Thyroid gland (tissue), 4 donors: ENCODE data around the gene PURB. TPM values are rescaled to one million over a fixed set of nuclear protein-coding genes. Genes with fewer than 3 reads are reported as not detected.
A peak's percentile ranks its signal among the peaks of the same experiment; 100 is the strongest.
"Not testable (repeated sequence)": the region's sequence is repeated elsewhere in the genome, so short reads cannot be mapped to it uniquely, and the experiment has no call there.

Source experiments
- DNase-seq, 2 donors: peaks; one replicate each; pipeline ENCODE4 v3.0.0-alpha.2; 2019
- H3K27ac ChIP-seq, 3 donors: fragments of 200-600 bp; sonication (generic); 1 replicate in 2 of 3; 2 replicates in 1 of 3; pipeline ENCODE4 v1.5.1; 2016 to 2019; ENCODE audit warnings: mild to moderate bottlenecking in 1 of 3, moderate library complexity in 1 of 3
- H3K27me3 ChIP-seq: fragments of 200-600 bp; sonication (generic); one replicate; pipeline ENCODE4 v1.5.1; 2019
- H3K36me3 ChIP-seq, 2 donors: fragments of 200-600 bp; sonication (generic); one replicate each; pipeline ENCODE4 v1.5.1; 2016 to 2019
- H3K4me1 ChIP-seq, 2 donors: fragments of 200-600 bp; sonication (generic); one replicate each; pipeline ENCODE4 v1.5.1; 2017 to 2019
- H3K4me3 ChIP-seq, 3 donors: fragments of 200-600 bp; sonication (generic); replicated peaks in 1 of 3; 1 replicate in 2 of 3; 2 replicates in 1 of 3; pipeline ENCODE4 v1.5.1; 2016; ENCODE audit warnings: mild to moderate bottlenecking in 1 of 3
- H3K9me3 ChIP-seq: fragments of 200-600 bp; sonication (generic); one replicate; pipeline ENCODE4 v1.5.1; 2017
- POLR2A ChIP-seq, 2 donors: fragments of 450-650 bp; IDR thresholded peaks; one replicate each; pipeline ENCODE4 v1.6.1; 2017; ENCODE audit warnings: antibody characterized with exemption in 2 of 2, mild to moderate bottlenecking in 2 of 2, moderate library complexity in 1 of 2
- WGBS, 2 donors: methylation state at CpG; one replicate each; pipeline ENCODE4 v1.1.5; 2017; 5-methylcytosine and 5-hydroxymethylcytosine counted together
- intact Hi-C: fragments of 100-400 bp; cut with DNase I; formaldehyde crosslinking; loops from one replicate; pipeline ENCODE4 v1.15.1; 2023
- total RNA-seq, 4 donors: library from RNA; depleted of rRNA; stranded (reverse); fragments of >200 nt; gene quantifications; one replicate each; pipeline ENCODE4 v1.2.3, GENCODE V29; 2016
- TF ChIP-seq, protein P1 (sequence below), 6 experiments: fragments of 200-600 bp in 3 of 6; fragments of 450-650 bp in 3 of 6; sonication (generic) in 3 of 6; IDR thresholded peaks; one replicate each; pipeline ENCODE4 v1.5.1; 2016 to 2019; ENCODE audit warnings: antibody characterized with exemption in 6 of 6, mild to moderate bottlenecking in 2 of 6, inconsistent platforms in 1 of 6, moderate library complexity in 1 of 6

The PURB gene
- total RNA-seq, 4 donors from 2014 or later: 25.6 to 47.4 (median 31.5) TPM

DNA sequence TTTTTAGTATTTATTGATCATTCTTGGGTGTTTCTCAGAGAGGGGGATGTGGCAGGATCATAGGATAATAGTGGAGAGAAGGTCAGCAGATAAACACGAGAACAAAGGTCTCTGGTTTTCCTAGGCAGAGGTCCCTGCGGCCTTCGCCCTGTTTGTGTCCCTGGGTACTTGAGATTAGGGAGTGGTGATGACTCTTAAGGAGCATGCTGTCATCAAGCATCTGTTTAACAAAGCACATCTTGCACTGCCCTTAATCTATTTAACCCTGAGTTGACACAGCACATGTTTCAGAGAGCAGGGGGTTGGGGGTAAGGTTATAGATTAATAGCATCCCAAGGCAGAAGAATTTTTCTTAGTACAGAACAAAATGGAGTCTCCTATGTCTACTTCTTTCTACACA lies 15.0 kb downstream of the PURB start:
- 66 to 80% methylated on average over 3 of the region's 3 CpGs for WGBS, 2 donors
- H3K27me3 ChIP-seq, H3K4me1 ChIP-seq, H3K9me3 ChIP-seq, H3K36me3 ChIP-seq, H3K4me3 ChIP-seq, DNase-seq, intact Hi-C loops, H3K27ac ChIP-seq: not testable (repeated sequence)

DNA sequence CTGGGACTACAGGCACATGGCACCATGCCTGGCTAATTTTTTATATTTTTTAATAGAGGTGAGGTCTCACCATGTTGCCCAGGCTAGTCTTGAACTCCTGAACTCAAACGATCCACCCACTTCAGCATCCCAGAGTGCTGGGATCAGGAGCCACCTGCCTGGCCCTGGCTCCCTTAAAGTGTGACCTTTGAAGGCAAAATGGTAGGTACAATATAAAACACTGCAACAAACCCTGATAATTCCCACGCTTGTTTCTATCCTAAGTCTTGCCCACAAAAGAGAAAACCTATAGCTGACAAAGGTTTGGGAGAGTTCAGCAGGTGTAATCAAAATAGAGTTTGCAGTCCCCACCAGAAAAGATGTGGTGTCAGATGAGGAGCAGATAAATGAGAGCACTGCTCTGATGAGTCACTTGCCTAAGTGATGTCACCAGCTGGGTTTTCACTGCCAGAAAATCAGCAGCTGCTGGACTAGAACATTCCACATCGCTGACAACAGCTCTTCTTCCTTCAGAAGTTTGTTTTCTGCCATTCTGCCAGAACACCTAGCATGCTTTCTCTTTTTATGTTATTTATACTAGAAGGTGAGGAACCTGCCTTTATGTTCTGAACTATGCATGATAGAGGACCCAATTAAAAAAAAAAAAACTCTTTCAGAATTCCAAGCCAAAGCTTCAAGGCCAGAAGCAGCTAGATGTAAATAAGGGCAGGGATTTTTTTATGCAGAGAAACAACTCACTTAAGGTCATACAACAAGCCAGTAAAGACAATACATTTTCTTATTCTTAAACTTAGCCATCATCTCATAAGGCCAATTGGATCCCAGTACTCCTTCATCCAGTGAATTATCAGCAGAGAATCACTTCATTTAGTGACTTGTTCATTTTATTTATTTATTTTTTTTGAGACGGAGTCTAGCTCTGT lies 18.0 kb downstream of the PURB start:
- H3K4me1 ChIP-seq: peaks cover 0 to 5% of the 10 kb centered on the region in 2 donors
- intact Hi-C loops: no loop called here
- H3K9me3 ChIP-seq: no peaks in the 10 kb centered on the region
- no peaks in the 10 kb centered on the region for H3K36me3 ChIP-seq
- WGBS, 2 donors: 60 to 63% methylated on average over 4 of the region's 4 CpGs
- no peak overlapping the region for H3K27ac ChIP-seq
- no peak for TF ChIP-seq POLR2A (IDR thresholded peaks at IDR 0.05)
- TF ChIP-seq, protein P1, sequence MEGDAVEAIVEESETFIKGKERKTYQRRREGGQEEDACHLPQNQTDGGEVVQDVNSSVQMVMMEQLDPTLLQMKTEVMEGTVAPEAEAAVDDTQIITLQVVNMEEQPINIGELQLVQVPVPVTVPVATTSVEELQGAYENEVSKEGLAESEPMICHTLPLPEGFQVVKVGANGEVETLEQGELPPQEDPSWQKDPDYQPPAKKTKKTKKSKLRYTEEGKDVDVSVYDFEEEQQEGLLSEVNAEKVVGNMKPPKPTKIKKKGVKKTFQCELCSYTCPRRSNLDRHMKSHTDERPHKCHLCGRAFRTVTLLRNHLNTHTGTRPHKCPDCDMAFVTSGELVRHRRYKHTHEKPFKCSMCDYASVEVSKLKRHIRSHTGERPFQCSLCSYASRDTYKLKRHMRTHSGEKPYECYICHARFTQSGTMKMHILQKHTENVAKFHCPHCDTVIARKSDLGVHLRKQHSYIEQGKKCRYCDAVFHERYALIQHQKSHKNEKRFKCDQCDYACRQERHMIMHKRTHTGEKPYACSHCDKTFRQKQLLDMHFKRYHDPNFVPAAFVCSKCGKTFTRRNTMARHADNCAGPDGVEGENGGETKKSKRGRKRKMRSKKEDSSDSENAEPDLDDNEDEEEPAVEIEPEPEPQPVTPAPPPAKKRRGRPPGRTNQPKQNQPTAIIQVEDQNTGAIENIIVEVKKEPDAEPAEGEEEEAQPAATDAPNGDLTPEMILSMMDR (IDR thresholded peaks at IDR 0.05): no peak
- H3K27me3 ChIP-seq: no peaks in the 10 kb centered on the region
- peak in 1 of 2 donors; percentile 9 for DNase-seq
- no peak overlapping the region for H3K4me3 ChIP-seq

DNA sequence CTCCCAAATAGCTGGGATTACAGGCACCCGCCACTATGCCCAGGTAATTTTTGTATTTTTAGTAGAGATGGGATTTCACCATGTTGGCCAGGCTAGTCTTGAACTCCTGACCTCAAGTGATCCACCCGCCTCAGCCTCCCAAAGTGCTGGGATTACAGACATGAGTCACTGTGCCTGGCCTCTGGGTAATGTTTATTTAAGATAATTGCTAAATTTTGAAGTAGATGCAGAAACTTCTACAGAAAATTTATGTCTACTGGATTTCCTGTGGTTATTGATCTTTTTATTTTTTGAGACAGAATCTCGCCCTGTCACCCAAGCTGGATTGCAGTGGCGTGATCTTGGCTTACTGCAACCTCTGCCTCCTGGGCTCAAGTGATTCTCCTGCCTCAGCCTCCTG lies 23.4 kb downstream of the PURB start:
- intact Hi-C loops, H3K27ac ChIP-seq, H3K27me3 ChIP-seq, H3K36me3 ChIP-seq, DNase-seq, H3K4me3 ChIP-seq, H3K4me1 ChIP-seq, H3K9me3 ChIP-seq: not testable (repeated sequence)
- WGBS, 2 donors: 74 to 80% methylated on average over 4 of the region's 4 CpGs

DNA sequence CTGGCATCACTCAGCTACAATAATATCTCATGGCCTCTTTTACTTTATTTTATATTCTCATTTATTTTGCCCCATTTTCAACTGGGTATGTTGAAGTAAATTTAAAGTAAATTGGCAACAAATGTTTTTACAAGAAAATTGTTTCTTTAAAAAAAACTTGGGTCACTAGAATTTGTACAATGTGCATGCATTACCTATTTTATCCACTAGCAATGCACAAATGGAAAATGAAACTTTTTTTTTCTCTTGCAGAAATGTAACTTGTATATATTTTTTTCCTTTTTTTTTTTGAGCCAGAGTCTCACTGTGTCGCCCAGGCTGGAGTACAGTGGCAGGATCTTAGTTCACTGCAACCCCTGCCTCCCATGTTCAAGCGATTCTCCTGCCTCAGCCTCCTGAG lies 27.2 kb downstream of the PURB start:
- H3K4me3 ChIP-seq: no peak overlapping the region
- WGBS, 2 donors: 90 to 92% methylated on average over 2 of the region's 2 CpGs
- no peaks in the 10 kb centered on the region for H3K4me1 ChIP-seq
- H3K27me3 ChIP-seq: no peaks in the 10 kb centered on the region
- no peaks in the 10 kb centered on the region for H3K9me3 ChIP-seq
- no peak overlapping the region for H3K27ac ChIP-seq
- intact Hi-C loops: loop anchor here (2.0 to 5.0 kb wide), 2 partner anchors 64 to 275 kb away; no protein-coding TSS in a partner anchor
- no peaks in the 10 kb centered on the region for H3K36me3 ChIP-seq
- TF ChIP-seq POLR2A (IDR thresholded peaks at IDR 0.05): no peak
- TF ChIP-seq, protein P1 (IDR thresholded peaks at IDR 0.05): peak in 1 of 6 experiments; percentile 29
- DNase-seq: no peak

DNA sequence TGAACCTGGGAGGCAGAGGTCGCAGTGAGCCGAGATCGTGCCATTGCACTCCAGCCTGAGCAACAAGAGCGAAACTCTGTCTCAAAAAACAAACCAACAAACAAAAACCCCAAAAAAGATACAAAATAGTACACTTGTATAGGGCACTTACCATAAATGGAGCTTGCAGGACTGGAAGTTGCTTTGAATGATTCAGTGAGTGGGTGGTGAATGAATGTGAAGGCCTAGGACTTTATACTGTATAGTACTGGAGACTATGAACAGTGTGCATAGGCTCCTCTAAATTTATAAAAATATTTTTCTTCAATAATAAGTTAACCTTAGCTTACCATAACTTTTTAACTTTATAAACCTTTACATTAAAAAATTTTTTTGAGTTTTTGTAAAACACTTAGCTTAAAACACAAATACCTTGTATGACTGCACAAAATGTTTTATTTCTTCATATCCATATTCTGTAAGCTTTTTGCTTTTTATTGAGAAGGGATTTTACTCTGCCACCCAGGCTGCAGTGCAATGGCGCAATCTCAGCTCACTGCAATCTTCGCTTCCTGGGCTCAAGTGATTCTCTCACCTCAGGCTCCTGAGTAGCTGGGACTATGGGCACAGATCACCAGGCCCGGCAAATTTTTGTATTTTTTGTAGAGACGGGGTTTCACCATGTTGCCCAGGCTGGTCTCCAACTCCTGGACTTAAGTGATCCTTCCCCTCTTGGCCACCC lies 30.5 kb downstream of the PURB start:
- 81% methylated on average over 8 of the region's 8 CpGs for WGBS, 2 donors
- no peak for DNase-seq
- H3K27me3 ChIP-seq: no peaks in the 10 kb centered on the region
- intact Hi-C loops: loop anchor here (5.0 kb wide), 1 partner anchor 67 kb away; no protein-coding TSS in a partner anchor
- no peak overlapping the region for H3K4me3 ChIP-seq
- H3K9me3 ChIP-seq: no peaks in the 10 kb centered on the region
- no peak overlapping the region for H3K27ac ChIP-seq
- TF ChIP-seq, protein P1 (IDR thresholded peaks at IDR 0.05): no peak
- no peak for TF ChIP-seq POLR2A (IDR thresholded peaks at IDR 0.05)
- no peaks in the 10 kb centered on the region for H3K36me3 ChIP-seq
- no peaks in the 10 kb centered on the region for H3K4me1 ChIP-seq

DNA sequence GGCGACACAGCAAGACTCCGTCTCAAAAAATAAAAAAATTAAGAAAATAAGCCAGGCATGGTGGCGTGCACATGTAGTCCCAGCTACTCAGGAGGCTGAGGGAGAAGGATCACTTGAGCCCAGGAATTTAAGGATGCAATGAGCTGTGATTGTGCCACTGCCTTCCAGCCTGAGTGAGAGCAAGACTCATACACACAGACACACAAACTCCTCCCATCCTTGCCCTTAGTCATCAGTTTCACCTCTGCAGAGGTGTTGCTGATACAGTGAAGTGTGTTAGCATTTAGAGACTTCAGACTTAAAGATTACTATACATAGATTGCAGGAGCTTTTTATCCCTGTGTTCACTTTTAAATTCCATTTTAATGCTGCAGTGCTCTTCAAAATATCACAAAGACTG lies 31.9 kb downstream of the PURB start:
- no peaks in the 10 kb centered on the region for H3K9me3 ChIP-seq
- 87 to 89% methylated on average over 3 of the region's 3 CpGs for WGBS, 2 donors
- intact Hi-C loops: no loop called here

More for the DNA sequence above, 31.9 kb downstream of the PURB start:
- H3K27me3 ChIP-seq: no peaks in the 10 kb centered on the region
- H3K27ac ChIP-seq: no peak overlapping the region
- no peak for DNase-seq
- H3K36me3 ChIP-seq: no peaks in the 10 kb centered on the region
- H3K4me3 ChIP-seq: no peak overlapping the region
- TF ChIP-seq, protein P1 (IDR thresholded peaks at IDR 0.05): no peak
- no peak for TF ChIP-seq POLR2A (IDR thresholded peaks at IDR 0.05)
- H3K4me1 ChIP-seq: peaks cover 0 to 5% of the 10 kb centered on the region in 2 donors
